HepG2 (cell line): ENCODE results near the gene VEGFB. TPM values are rescaled to one million over a fixed set of nuclear protein-coding genes. Genes with fewer than 3 reads are reported as not detected.

Experiments
- FIP1L1 ChIP-seq: fragments of 200-400 bp; formaldehyde crosslinking; IDR thresholded peaks from 2 replicates; pipeline ENCODE4 v1.6.1; 2018; ENCODE audit warnings: low read depth, mild to moderate bottlenecking, low read length, moderate library complexity, borderline replicate concordance; ENCODE audit not compliant: insufficient read depth
- IKZF4 ChIP-seq: sonication (generic); formaldehyde crosslinking; IDR thresholded peaks from 2 replicates; pipeline ENCODE4 v1.5.1; 2020; ENCODE audit warnings: borderline replicate concordance, mild to moderate bottlenecking, low read depth, missing genetic modification reagents; ENCODE audit errors: not compliant biosample characterization
- KAT7 ChIP-seq: IDR thresholded peaks from 2 replicates; pipeline ENCODE4 v1.6.1; 2018; ENCODE audit warnings: borderline replicate concordance, missing compliant biosample characterization
- MED13 ChIP-seq: sonication (generic); formaldehyde crosslinking; IDR thresholded peaks from 2 replicates; pipeline ENCODE4 v1.5.0; 2020; ENCODE audit warnings: missing genetic modification reagents
- TAF15 ChIP-seq: fragments of 200-400 bp; formaldehyde crosslinking; IDR thresholded peaks from one replicate; pipeline ENCODE4 v1.6.1; 2018; ENCODE audit warnings: mild to moderate bottlenecking, low read depth, low read length; ENCODE audit not compliant: poor library complexity, severe bottlenecking
- ZBTB1 ChIP-seq: sonication (generic); formaldehyde crosslinking; IDR thresholded peaks from 2 replicates; pipeline ENCODE4 v1.4.0; 2020; ENCODE audit warnings: missing genetic modification reagents, borderline replicate concordance
- ZFP82 ChIP-seq: sonication (generic); formaldehyde crosslinking; IDR thresholded peaks from 2 replicates; pipeline ENCODE4 v1.5.1; 2020; ENCODE audit warnings: mild to moderate bottlenecking, missing genetic modification reagents, borderline replicate concordance
- ZNF121 ChIP-seq: sonication (generic); formaldehyde crosslinking; IDR thresholded peaks from 2 replicates; pipeline ENCODE4 v1.5.0; 2020; ENCODE audit warnings: mild to moderate bottlenecking, missing genetic modification reagents
- ZNF274 ChIP-seq: sonication (generic); formaldehyde crosslinking; IDR thresholded peaks from 2 replicates; pipeline ENCODE4 v1.5.1; 2020; ENCODE audit warnings: mild to moderate bottlenecking, missing genetic modification reagents
- ZNF333 ChIP-seq: sonication (generic); formaldehyde crosslinking; IDR thresholded peaks from 2 replicates; pipeline ENCODE4 v1.4.0; 2020; ENCODE audit warnings: mild to moderate bottlenecking, missing genetic modification reagents, borderline replicate concordance
- ZNF34 ChIP-seq: sonication (generic); formaldehyde crosslinking; IDR thresholded peaks from 2 replicates; pipeline ENCODE4 v1.4.0; 2020; ENCODE audit warnings: mild to moderate bottlenecking, missing genetic modification reagents, borderline replicate concordance
- ZNF747 ChIP-seq: sonication (generic); formaldehyde crosslinking; IDR thresholded peaks from 2 replicates; pipeline ENCODE4 v1.8.1; 2023; ENCODE audit warnings: missing genetic modification reagents, mild to moderate bottlenecking, borderline replicate concordance
- polyA plus RNA-seq, 8 experiments: library from polyadenylated mRNA; depleted of rRNA in 3 of 8; stranded (reverse) in 7 of 8; unstranded in 1 of 8; fragments of >200 nt; fragmentation: Illumina TruSeq in 4 of 8; extraction: Trizol in 4 of 8; gene quantifications; 2 replicates each; pipeline versions ENCODE4 v1.2.1 to v1.2.3, GENCODE V29; 2011 to 2016; ENCODE audit warnings: low read depth in 4 of 8, missing spikeins in 1 of 8, mixed read lengths in 1 of 8; ENCODE audit not compliant: insufficient read depth in 1 of 8
- total RNA-seq, 5 experiments: library from RNA; depleted of rRNA; stranded (reverse); fragments of >200 nt; fragmentation: Illumina TruSeq; extraction: Trizol; gene quantifications; 2 replicates each; pipeline ENCODE4 v1.2.3, GENCODE V29; 2016; ENCODE audit warnings: low read depth in 1 of 5
- TF ChIP-seq, protein P1 (sequence below): sonication (generic); formaldehyde crosslinking; IDR thresholded peaks from 2 replicates; pipeline ENCODE4 v1.5.0; 2020; ENCODE audit warnings: mild to moderate bottlenecking, low read depth, missing genetic modification reagents, borderline replicate concordance
- TF ChIP-seq, protein P2 (sequence below): sonication (generic); formaldehyde crosslinking; IDR thresholded peaks from 2 replicates; pipeline ENCODE4 v1.4.0; 2020; ENCODE audit warnings: mild to moderate bottlenecking, low read depth, missing genetic modification reagents
- TF ChIP-seq, protein P3 (sequence below): sonication (generic); formaldehyde crosslinking; IDR thresholded peaks from 2 replicates; pipeline ENCODE4 v1.5.0; 2020; ENCODE audit warnings: mild to moderate bottlenecking, missing genetic modification reagents, moderate library complexity
- TF ChIP-seq, protein P4 (sequence below): sonication (generic); formaldehyde crosslinking; IDR thresholded peaks from 2 replicates; pipeline ENCODE4 v1.4.0; 2020; ENCODE audit warnings: missing genetic modification reagents, borderline replicate concordance
- TF ChIP-seq, protein P5 (sequence below): sonication (generic); formaldehyde crosslinking; conservative IDR thresholded peaks from 2 replicates; pipeline ENCODE4 v1.8.1; 2023; ENCODE audit warnings: missing genetic modification reagents

Gene VEGFB
- total and polyA plus RNA-seq, 2 of the 13 experiments (the other 11 are each of a cell fraction or from before 2014, with no cell fraction given): 9.0 to 11.3 TPM

DNA sequence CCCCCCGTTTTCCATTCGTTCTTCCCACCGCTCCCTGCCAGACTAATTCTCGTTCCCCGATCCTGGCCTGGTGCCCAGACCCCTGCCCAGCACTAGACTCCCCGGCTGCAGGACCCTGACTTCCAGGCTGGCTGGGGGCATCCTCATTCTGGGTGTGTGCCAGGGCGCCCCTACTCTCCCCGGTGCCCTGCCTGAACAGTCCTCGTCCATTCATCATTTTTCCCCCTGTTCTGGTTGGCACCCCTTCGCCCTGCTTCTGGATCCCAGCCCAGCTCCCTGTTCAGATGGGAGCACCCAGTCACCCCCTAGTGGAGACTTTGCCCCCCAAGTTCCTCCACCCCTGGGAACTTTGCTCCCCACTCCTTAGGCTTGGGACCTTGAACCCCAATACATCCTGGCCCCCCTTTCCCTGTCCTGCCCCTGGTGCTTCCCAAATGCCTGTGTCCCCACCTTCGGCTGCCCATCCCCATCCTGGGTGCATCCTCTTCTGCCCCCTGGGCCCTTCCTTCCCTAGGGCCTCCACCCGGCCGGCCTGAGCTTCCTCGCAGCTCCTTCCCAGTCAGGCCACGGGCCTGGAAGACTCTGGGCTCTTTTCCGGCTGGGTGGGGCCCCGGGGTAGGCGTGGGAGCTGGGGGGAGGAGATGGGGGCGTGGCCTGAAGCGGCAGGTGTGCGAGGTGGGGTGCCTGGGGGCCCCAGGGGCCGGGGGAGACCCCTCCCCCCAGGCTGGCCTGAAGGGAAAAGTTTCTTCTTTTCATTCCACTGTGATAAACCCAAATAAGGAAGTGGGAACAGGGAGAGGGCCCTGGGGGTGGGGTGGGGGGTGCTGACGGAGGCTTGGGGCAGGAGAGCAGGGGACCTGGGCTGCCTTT lies 17.9 kb downstream of the VEGFB start (continued):
- TF ChIP-seq TAF15 (no peak), ZNF274 (CRISPR knock-in tag) (0 out of 2 replicates have a peak, but pooled peaks have one; percentile 1), MED13 (CRISPR knock-in tag) (no peak), ZFP82 (CRISPR knock-in tag) (no peak), ZNF333 (CRISPR knock-in tag) (0 out of 2 replicates have a peak, but pooled peaks have one; percentile 10), ZNF121 (CRISPR knock-in tag) (no peak), KAT7 (CRISPR knock-in tag) (no peak), IKZF4 (CRISPR knock-in tag) (no peak), ZNF34 (no peak), ZNF747 (CRISPR knock-in tag) (0 out of 2 replicates have a peak, but pooled peaks have one; percentile 40), FIP1L1 (no peak), ZBTB1 (CRISPR knock-in tag) (no peak)
- TF ChIP-seq, protein P1, sequence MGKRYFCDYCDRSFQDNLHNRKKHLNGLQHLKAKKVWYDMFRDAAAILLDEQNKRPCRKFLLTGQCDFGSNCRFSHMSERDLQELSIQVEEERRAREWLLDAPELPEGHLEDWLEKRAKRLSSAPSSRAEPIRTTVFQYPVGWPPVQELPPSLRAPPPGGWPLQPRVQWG: no peak
- TF ChIP-seq, protein P2, sequence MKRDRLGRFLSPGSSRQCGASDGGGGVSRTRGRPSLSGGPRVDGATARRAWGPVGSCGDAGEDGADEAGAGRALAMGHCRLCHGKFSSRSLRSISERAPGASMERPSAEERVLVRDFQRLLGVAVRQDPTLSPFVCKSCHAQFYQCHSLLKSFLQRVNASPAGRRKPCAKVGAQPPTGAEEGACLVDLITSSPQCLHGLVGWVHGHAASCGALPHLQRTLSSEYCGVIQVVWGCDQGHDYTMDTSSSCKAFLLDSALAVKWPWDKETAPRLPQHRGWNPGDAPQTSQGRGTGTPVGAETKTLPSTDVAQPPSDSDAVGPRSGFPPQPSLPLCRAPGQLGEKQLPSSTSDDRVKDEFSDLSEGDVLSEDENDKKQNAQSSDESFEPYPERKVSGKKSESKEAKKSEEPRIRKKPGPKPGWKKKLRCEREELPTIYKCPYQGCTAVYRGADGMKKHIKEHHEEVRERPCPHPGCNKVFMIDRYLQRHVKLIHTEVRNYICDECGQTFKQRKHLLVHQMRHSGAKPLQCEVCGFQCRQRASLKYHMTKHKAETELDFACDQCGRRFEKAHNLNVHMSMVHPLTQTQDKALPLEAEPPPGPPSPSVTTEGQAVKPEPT (CRISPR knock-in tag): no peak
- TF ChIP-seq, protein P3, sequence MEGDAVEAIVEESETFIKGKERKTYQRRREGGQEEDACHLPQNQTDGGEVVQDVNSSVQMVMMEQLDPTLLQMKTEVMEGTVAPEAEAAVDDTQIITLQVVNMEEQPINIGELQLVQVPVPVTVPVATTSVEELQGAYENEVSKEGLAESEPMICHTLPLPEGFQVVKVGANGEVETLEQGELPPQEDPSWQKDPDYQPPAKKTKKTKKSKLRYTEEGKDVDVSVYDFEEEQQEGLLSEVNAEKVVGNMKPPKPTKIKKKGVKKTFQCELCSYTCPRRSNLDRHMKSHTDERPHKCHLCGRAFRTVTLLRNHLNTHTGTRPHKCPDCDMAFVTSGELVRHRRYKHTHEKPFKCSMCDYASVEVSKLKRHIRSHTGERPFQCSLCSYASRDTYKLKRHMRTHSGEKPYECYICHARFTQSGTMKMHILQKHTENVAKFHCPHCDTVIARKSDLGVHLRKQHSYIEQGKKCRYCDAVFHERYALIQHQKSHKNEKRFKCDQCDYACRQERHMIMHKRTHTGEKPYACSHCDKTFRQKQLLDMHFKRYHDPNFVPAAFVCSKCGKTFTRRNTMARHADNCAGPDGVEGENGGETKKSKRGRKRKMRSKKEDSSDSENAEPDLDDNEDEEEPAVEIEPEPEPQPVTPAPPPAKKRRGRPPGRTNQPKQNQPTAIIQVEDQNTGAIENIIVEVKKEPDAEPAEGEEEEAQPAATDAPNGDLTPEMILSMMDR (CRISPR knock-in tag): peak; percentile 54
- TF ChIP-seq, protein P4, sequence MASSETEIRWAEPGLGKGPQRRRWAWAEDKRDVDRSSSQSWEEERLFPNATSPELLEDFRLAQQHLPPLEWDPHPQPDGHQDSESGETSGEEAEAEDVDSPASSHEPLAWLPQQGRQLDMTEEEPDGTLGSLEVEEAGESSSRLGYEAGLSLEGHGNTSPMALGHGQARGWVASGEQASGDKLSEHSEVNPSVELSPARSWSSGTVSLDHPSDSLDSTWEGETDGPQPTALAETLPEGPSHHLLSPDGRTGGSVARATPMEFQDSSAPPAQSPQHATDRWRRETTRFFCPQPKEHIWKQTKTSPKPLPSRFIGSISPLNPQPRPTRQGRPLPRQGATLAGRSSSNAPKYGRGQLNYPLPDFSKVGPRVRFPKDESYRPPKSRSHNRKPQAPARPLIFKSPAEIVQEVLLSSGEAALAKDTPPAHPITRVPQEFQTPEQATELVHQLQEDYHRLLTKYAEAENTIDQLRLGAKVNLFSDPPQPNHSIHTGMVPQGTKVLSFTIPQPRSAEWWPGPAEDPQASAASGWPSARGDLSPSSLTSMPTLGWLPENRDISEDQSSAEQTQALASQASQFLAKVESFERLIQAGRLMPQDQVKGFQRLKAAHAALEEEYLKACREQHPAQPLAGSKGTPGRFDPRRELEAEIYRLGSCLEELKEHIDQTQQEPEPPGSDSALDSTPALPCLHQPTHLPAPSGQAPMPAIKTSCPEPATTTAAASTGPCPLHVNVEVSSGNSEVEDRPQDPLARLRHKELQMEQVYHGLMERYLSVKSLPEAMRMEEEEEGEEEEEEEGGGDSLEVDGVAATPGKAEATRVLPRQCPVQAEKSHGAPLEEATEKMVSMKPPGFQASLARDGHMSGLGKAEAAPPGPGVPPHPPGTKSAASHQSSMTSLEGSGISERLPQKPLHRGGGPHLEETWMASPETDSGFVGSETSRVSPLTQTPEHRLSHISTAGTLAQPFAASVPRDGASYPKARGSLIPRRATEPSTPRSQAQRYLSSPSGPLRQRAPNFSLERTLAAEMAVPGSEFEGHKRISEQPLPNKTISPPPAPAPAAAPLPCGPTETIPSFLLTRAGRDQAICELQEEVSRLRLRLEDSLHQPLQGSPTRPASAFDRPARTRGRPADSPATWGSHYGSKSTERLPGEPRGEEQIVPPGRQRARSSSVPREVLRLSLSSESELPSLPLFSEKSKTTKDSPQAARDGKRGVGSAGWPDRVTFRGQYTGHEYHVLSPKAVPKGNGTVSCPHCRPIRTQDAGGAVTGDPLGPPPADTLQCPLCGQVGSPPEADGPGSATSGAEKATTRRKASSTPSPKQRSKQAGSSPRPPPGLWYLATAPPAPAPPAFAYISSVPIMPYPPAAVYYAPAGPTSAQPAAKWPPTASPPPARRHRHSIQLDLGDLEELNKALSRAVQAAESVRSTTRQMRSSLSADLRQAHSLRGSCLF (CRISPR knock-in tag): no peak
- TF ChIP-seq, protein P5, sequence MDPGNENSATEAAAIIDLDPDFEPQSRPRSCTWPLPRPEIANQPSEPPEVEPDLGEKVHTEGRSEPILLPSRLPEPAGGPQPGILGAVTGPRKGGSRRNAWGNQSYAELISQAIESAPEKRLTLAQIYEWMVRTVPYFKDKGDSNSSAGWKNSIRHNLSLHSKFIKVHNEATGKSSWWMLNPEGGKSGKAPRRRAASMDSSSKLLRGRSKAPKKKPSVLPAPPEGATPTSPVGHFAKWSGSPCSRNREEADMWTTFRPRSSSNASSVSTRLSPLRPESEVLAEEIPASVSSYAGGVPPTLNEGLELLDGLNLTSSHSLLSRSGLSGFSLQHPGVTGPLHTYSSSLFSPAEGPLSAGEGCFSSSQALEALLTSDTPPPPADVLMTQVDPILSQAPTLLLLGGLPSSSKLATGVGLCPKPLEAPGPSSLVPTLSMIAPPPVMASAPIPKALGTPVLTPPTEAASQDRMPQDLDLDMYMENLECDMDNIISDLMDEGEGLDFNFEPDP (CRISPR knock-in tag): no peak
